A673 (cell line): Measurements from ENCODE around the gene CCKAR.

Experiments
- CTCF ChIP-seq: fragments of 300-800, 200-600 bp; sonication (generic); conservative IDR thresholded peaks from 2 replicates; pipeline ENCODE4 v1.5.1; 2017; ENCODE audit warnings: low read depth, mild to moderate bottlenecking, antibody characterized with exemption, low read length, moderate library complexity, mixed read lengths
- EZH2 ChIP-seq: fragments of 200-600 bp; sonication (generic); IDR thresholded peaks from 2 replicates; pipeline ENCODE4 v1.6.1; 2017; ENCODE audit warnings: borderline replicate concordance, low read depth, mild to moderate bottlenecking, mixed read lengths, antibody characterized with exemption, low read length; ENCODE audit not compliant: poor library complexity, severe bottlenecking

GRCh38 chr4:26459756-26460530 is 30.3 kb downstream of the CCKAR start:
- no peak for TF ChIP-seq CTCF
- TF ChIP-seq EZH2: no peak
